WERI-Rb-1 (cell line): ENCODE measurements around the gene RARS2.

ENCODE experiments used
- DNase-seq: peaks from one replicate; pipeline ENCODE4 v3.0.0-alpha.2; 2020
- H3K27ac ChIP-seq: fragments of 250-450 bp; sonication (Bioruptor Pico); 2 replicates; pipeline ENCODE4 v1.5.1; 2020; ENCODE audit warnings: mild to moderate bottlenecking, moderate library complexity
- H3K27me3 ChIP-seq: fragments of 250-450 bp; sonication (Bioruptor Pico); 2 replicates; pipeline ENCODE4 v1.5.1; 2021; ENCODE audit warnings: mild to moderate bottlenecking, low read depth, moderate library complexity; ENCODE audit not compliant: insufficient read depth, severe bottlenecking
- H3K36me3 ChIP-seq: fragments of 250-450 bp; sonication (Bioruptor Pico); 2 replicates; pipeline ENCODE4 v1.5.1; 2020; ENCODE audit warnings: mild to moderate bottlenecking, moderate library complexity
- H3K4me3 ChIP-seq: 2 replicates; pipeline ENCODE4 v1.5.1; 2011; ENCODE audit warnings: low read depth, mild to moderate bottlenecking, control low read depth, low read length
- H3K9me3 ChIP-seq: fragments of 250-450 bp; sonication (Bioruptor Pico); 2 replicates; pipeline ENCODE4 v1.5.1; 2021; ENCODE audit warnings: mild to moderate bottlenecking, moderate library complexity; ENCODE audit not compliant: severe bottlenecking
- CTCF ChIP-seq: IDR thresholded peaks from 2 replicates; pipeline ENCODE4 v1.5.1; 2011; ENCODE audit warnings: low read depth, mild to moderate bottlenecking, control low read depth, inconsistent platforms, low read length

Gene RARS2

GRCh38 chr6:87589693-87590416, at the start of gene RARS2, which contains the start of gene ORC3:
Gene RARS2, minus strand, starts transcription at chr6:87589987. Its CDS starts 30 bp downstream, at chr6:87589957.
Gene ORC3, plus strand, starts transcription at chr6:87590135. Its CDS starts 34 bp downstream, at chr6:87590169.
- no peak for TF ChIP-seq CTCF
- peak; percentile 96 for DNase-seq
- Histone ChIP-seq H3K36me3 (peaks cover 25% of the 10 kb centered on the region), H3K27me3 (no peaks in the 10 kb centered on the region), H3K27ac (peak within 1 kb of the TSS; percentile 73), H3K9me3 (no peaks in the 10 kb centered on the region), H3K4me3 (peak within 1 kb of the TSS; percentile 99)

- TF ChIP-seq CTCF = no peak
- DNase-seq = no peak
- H3K4me3 ChIP-seq = no peak overlapping the region
- H3K27me3 ChIP-seq = no peaks in the 10 kb centered on the region
- H3K36me3 ChIP-seq = peaks cover 7% of the 10 kb centered on the region
- H3K9me3 ChIP-seq = no peaks in the 10 kb centered on the region
- H3K27ac ChIP-seq = no peak overlapping the region
These were observed 49.6 kb upstream of the RARS2 start for GRCh38 chr6:87639373-87639772.

GRCh38 chr6:87637106-87637505, 47.3 kb upstream of the RARS2 start:
- Histone ChIP-seq H3K27me3 (no peaks in the 10 kb centered on the region), H3K36me3 (peaks cover 10% of the 10 kb centered on the region), H3K9me3 (no peaks in the 10 kb centered on the region), H3K27ac (no peak overlapping the region), H3K4me3 (no peak overlapping the region)
- TF ChIP-seq CTCF = no peak
- no peak for DNase-seq

- H3K27me3 ChIP-seq = no peaks in the 10 kb centered on the region
- no peak for DNase-seq
- no peaks in the 10 kb centered on the region for H3K9me3 ChIP-seq
- peaks cover 10% of the 10 kb centered on the region for H3K36me3 ChIP-seq
- no peak overlapping the region for H3K27ac ChIP-seq
- no peak for TF ChIP-seq CTCF
- no peak overlapping the region for H3K4me3 ChIP-seq
These were observed 46.5 kb upstream of the RARS2 start for GRCh38 chr6:87636315-87636714.

GRCh38 chr6:87633851-87634250, 44.1 kb upstream of the RARS2 start:
- DNase-seq = no peak
- Histone ChIP-seq H3K27me3 (no peaks in the 10 kb centered on the region), H3K9me3 (no peaks in the 10 kb centered on the region), H3K4me3 (no peak overlapping the region), H3K36me3 (peaks cover 10% of the 10 kb centered on the region), H3K27ac (no peak overlapping the region)
- no peak for TF ChIP-seq CTCF

- H3K36me3 ChIP-seq = peaks cover 3% of the 10 kb centered on the region
- TF ChIP-seq CTCF = no peak
- no peak overlapping the region for H3K27ac ChIP-seq
These were observed 41.0 kb upstream of the RARS2 start for GRCh38 chr6:87630746-87631145.

More at GRCh38 chr6:87630746-87631145, 41.0 kb upstream of the RARS2 start:
- DNase-seq = no peak
- Histone ChIP-seq H3K27me3 (no peaks in the 10 kb centered on the region), H3K4me3 (no peak overlapping the region), H3K9me3 (no peaks in the 10 kb centered on the region)
